Gastrocnemius medialis (tissue), 4 donors: ENCODE measurements around the gene GPLD1. TPM values are rescaled to one million over a fixed set of nuclear protein-coding genes. Genes with fewer than 3 reads are reported as not detected.
"Not testable (repeated sequence)": the region's sequence is repeated elsewhere in the genome, so short reads cannot be mapped to it uniquely, and the experiment has no call there.

Experiments used
- ATAC-seq, 2 donors: fragments of 150-250 bp; one replicate each; pipeline ENCODE4 v1.9.1; 2016
- DNase-seq, 2 donors: peaks; one replicate each; pipeline ENCODE4 v3.0.0-alpha.2; 2019
- H3K27ac ChIP-seq, 4 donors: fragments of 200-600 bp; sonication (generic); 1 replicate in 1 of 4; 2 replicates in 3 of 4; pipeline ENCODE4 v1.5.1; 2016 to 2018; ENCODE audit warnings: mild to moderate bottlenecking in 2 of 4, moderate library complexity in 1 of 4
- H3K27me3 ChIP-seq, 3 donors: fragments of 200-600 bp; sonication (generic) in 2 of 3; 1 replicate in 1 of 3; 2 replicates in 2 of 3; pipeline versions ENCODE4 v1.5.1 to v1.6.0; 2016 to 2019; ENCODE audit warnings: mild to moderate bottlenecking in 1 of 3, moderate library complexity in 1 of 3
- H3K36me3 ChIP-seq, 2 donors: fragments of 200-600 bp; sonication (generic) in 1 of 2; one replicate each; pipeline ENCODE4 v1.5.1; 2017 to 2018
- H3K4me1 ChIP-seq, 2 donors: fragments of 200-600 bp; sonication (generic) in 1 of 2; one replicate each; pipeline ENCODE4 v1.5.1; 2016 to 2017; ENCODE audit warnings: mild to moderate bottlenecking in 2 of 2
- H3K4me3 ChIP-seq, 4 donors: fragments of 200-600 bp; sonication (generic) in 3 of 4; 1 replicate in 1 of 4; 2 replicates in 3 of 4; pipeline ENCODE4 v1.5.1; 2016 to 2019; ENCODE audit warnings: mild to moderate bottlenecking in 2 of 4
- H3K9me3 ChIP-seq, 3 donors: fragments of 200-600 bp; sonication (generic) in 2 of 3; 1 replicate in 1 of 3; 2 replicates in 2 of 3; pipeline ENCODE4 v1.5.1; 2016 to 2019
- POLR2A ChIP-seq, 2 donors: fragments of 450-650 bp; IDR thresholded peaks; one replicate each; pipeline ENCODE4 v1.6.1; 2017; ENCODE audit warnings: antibody characterized with exemption in 2 of 2, mild to moderate bottlenecking in 2 of 2, moderate library complexity in 2 of 2
- in situ Hi-C, 4 donors: fragments of 200-750 bp; cut with MboI; loops; one replicate each; pipeline versions ENCODE4 v1.15.0 to v1.8.0; 2017; ENCODE audit warnings: low sequenced_read_pairs in 4 of 4
- intact Hi-C: fragments of 100-400 bp; cut with DNase I; formaldehyde crosslinking; loops from one replicate; pipeline ENCODE4 v1.15.1; 2023; ENCODE audit warnings: low total_unique reads
- total RNA-seq, 4 donors: library from RNA; depleted of rRNA; stranded (reverse); fragments of >200 nt; gene quantifications; one replicate each; pipeline versions ENCODE4 v1.1.0 to v1.2.3, GENCODE V29; 2016
- TF ChIP-seq, protein P1 (sequence below), 5 experiments: fragments of 450-650 bp in 3 of 5; fragments of 200-600 bp in 2 of 5; sonication (generic) in 2 of 5; IDR thresholded peaks in 4 of 5; conservative IDR thresholded peaks in 1 of 5; 1 replicate in 4 of 5; 2 replicates in 1 of 5; pipeline ENCODE4 v1.5.1; 2016 to 2019; ENCODE audit warnings: antibody characterized with exemption in 5 of 5, mild to moderate bottlenecking in 3 of 5, moderate library complexity in 3 of 5

GPLD1 gene
- total RNA-seq, 4 donors from 2014 or later = 0.07 to 1.2 (median 0.28) TPM

DNA sequence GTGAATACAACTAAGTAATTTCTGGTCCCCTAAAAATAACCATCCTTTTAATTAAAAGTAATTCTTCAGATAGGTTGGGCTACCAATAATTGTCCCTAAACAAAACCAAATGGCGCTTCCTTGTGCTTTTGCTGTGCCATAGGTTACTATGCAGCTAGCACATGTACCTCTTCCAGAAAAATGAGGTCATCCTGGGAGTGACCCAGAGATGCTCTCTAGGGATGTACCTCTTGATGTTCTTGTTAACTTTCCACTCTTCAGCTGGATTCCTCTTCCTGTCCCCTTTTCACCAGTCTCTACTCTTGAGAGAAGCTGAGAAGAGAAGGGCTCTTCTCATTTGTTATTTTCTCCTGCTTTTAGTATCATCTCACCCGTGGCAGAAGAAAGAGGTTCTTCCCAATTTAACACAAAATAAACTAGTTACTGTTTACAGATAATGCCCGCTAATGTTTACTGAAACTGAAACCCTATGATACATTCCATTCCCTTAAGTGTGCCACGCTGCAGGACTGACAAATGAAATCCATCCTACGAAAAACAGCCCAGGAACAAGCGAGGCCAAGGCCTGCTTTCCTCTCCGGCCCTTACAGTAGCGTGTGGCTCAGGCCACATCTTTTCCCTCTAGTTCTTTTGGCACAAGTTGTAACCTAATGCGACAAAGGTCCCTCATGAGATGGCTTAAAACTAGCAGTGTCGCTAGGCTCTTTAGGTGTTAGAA is 62.5 kb downstream of the GPLD1 start:
- ATAC-seq = peak; percentile 80 to 93
- no peak for TF ChIP-seq POLR2A (IDR thresholded peaks at IDR 0.05)
- TF ChIP-seq, protein P1, sequence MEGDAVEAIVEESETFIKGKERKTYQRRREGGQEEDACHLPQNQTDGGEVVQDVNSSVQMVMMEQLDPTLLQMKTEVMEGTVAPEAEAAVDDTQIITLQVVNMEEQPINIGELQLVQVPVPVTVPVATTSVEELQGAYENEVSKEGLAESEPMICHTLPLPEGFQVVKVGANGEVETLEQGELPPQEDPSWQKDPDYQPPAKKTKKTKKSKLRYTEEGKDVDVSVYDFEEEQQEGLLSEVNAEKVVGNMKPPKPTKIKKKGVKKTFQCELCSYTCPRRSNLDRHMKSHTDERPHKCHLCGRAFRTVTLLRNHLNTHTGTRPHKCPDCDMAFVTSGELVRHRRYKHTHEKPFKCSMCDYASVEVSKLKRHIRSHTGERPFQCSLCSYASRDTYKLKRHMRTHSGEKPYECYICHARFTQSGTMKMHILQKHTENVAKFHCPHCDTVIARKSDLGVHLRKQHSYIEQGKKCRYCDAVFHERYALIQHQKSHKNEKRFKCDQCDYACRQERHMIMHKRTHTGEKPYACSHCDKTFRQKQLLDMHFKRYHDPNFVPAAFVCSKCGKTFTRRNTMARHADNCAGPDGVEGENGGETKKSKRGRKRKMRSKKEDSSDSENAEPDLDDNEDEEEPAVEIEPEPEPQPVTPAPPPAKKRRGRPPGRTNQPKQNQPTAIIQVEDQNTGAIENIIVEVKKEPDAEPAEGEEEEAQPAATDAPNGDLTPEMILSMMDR (IDR thresholded peaks at IDR 0.05 in 4 of 5, conservative IDR thresholded peaks at IDR 0.05 in 1 of 5) = no peak
- H3K27ac ChIP-seq = peak overlapping the region; percentile 58 to 87 (median 60)
- in situ Hi-C loops (no loop called here), intact Hi-C loops (no loop called here)
- peak; percentile 25 to 47 for DNase-seq
- H3K27me3 ChIP-seq = no peaks in the 10 kb centered on the region
- H3K36me3 ChIP-seq = peaks cover 0 to 36% of the 10 kb centered on the region in 2 donors
- no peaks in the 10 kb centered on the region for H3K9me3 ChIP-seq
- peaks cover 5 to 13% of the 10 kb centered on the region in 2 donors for H3K4me1 ChIP-seq
- H3K4me3 ChIP-seq = no peak overlapping the region

DNA sequence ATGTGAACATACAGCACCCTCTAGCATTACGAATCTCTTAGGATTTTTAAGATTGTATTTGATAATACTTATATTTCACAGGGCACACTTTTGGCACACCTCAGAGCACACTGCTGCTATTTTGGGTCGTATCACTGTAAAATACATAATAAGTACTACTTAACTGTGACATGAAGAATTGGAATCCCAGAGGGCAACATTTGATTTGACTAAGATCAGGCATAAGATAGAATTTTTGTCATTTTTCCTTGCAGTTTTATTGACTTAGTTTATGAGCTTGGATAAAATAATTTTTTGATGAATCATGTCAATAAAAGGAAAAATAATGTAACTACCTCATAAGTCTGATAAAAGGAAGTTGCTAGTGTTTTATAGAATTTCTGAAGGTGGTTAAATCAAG is 64.3 kb downstream of the GPLD1 start:
- peaks cover 5 to 13% of the 10 kb centered on the region in 2 donors for H3K4me1 ChIP-seq
- peaks cover 0 to 51% of the 10 kb centered on the region in 2 donors for H3K36me3 ChIP-seq
- no peaks in the 10 kb centered on the region for H3K27me3 ChIP-seq
- intact Hi-C loops (no loop called here), in situ Hi-C loops (no loop called here)
- ATAC-seq (no peak), DNase-seq (no peak)
- TF ChIP-seq POLR2A (IDR thresholded peaks at IDR 0.05) = no peak
- TF ChIP-seq, protein P1 (IDR thresholded peaks at IDR 0.05 in 4 of 5, conservative IDR thresholded peaks at IDR 0.05 in 1 of 5) = no peak
- peak overlapping the region in 2 of 4 donors; percentile 58 to 59 for H3K27ac ChIP-seq
- H3K9me3 ChIP-seq = no peaks in the 10 kb centered on the region
- H3K4me3 ChIP-seq = no peak overlapping the region

DNA sequence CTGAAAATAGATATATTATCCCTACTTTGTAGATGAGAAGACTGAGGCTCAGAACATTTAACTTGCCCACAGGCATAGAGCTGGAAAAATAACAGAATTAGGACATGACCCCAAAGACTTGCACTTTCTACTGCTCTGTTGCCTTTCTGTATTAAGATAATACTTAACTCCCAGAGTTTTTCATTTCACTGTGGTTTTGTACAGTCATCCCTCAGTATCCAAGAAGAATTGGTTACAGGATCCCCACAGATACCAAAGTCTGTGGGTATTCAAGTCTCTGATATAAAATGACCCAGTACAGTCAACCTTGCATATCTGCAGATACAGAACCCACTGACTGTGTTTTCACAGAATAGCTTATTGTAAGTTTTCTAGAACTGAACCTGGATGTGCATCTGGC is 69.9 kb downstream of the GPLD1 start:
- intact Hi-C loops (no loop called here), in situ Hi-C loops (loop anchor here in 1 of 4 donors (25.0 kb wide), 1 partner anchor 293 kb away; the partner anchor contains the start of gene C6orf62)
- no peaks in the 10 kb centered on the region for H3K9me3 ChIP-seq
- TF ChIP-seq, protein P1 (IDR thresholded peaks at IDR 0.05 in 4 of 5, conservative IDR thresholded peaks at IDR 0.05 in 1 of 5) = no peak
- TF ChIP-seq POLR2A (IDR thresholded peaks at IDR 0.05) = no peak
- H3K27ac ChIP-seq = no peak overlapping the region
- H3K4me1 ChIP-seq = no peaks in the 10 kb centered on the region
- H3K4me3 ChIP-seq = no peak overlapping the region
- H3K27me3 ChIP-seq = no peaks in the 10 kb centered on the region
- H3K36me3 ChIP-seq = peaks cover 2 to 80% of the 10 kb centered on the region in 2 donors
- no peak for ATAC-seq
- DNase-seq = no peak

DNA sequence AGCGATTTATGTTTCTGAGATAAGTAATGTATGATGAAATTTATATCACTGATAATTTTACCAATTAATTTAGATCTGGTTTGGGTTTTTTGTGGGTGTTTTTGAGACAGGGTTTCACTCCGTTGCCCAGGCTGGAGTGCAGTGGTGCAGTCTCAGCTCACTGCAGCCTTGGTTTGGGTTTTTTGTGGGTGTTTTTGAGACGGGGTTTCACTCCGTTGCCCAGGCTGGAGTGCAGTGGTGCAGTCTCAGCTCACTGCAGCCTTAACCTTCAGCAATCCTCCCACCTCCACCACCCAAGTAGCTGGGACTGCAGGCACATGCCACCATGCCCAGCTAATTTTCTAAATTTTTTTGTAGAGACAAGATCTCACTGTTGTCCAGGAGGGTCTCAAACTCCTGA is 73.6 kb downstream of the GPLD1 start:
- H3K4me1 ChIP-seq = no peaks in the 10 kb centered on the region
- TF ChIP-seq POLR2A (IDR thresholded peaks at IDR 0.05) = no peak
- TF ChIP-seq, protein P1 (IDR thresholded peaks at IDR 0.05 in 4 of 5, conservative IDR thresholded peaks at IDR 0.05 in 1 of 5) = no peak
- intact Hi-C loops (no loop called here), in situ Hi-C loops (loop anchor here in 1 of 4 donors (25.0 kb wide), 1 partner anchor 297 kb away; the partner anchor contains the start of gene C6orf62)
- no peak for ATAC-seq
- H3K27ac ChIP-seq = no peak overlapping the region
- no peak for DNase-seq
- H3K36me3 ChIP-seq = peaks cover 2 to 73% of the 10 kb centered on the region in 2 donors
- H3K4me3 ChIP-seq = no peak overlapping the region
- no peaks in the 10 kb centered on the region for H3K27me3 ChIP-seq
- no peaks in the 10 kb centered on the region for H3K9me3 ChIP-seq

DNA sequence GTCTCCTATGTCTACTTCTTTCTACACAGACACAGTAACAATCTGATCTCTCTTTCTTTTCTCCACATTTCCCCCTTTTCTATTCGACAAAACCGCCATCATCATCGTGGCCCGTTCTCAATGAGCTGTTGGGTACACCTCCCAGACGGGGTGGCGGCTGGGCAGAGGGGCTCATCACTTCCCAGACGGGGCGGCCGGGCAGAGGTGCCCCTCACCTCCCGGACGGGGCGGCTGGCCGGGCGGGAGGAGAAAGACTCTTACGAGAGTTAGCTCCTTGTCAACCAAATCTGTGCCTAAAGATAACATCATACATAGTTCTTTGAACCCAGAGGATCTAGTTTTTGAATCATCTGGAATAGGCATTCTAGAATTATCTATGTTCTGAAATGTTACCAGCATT is 74.8 kb downstream of the GPLD1 start:
- H3K27ac ChIP-seq, H3K4me1 ChIP-seq, H3K4me3 ChIP-seq, H3K27me3 ChIP-seq, ATAC-seq, DNase-seq, intact Hi-C loops, H3K9me3 ChIP-seq: not testable (repeated sequence)
- peaks cover 2 to 66% of the 10 kb centered on the region in 2 donors for H3K36me3 ChIP-seq
- in situ Hi-C loops = loop anchor here in 1 of 4 donors (25.0 kb wide), 1 partner anchor 298 kb away; the partner anchor contains the start of gene C6orf62
